RWPE2 (cell line): Measurements from ENCODE around the gene ZFAND4.

Experiments
- ATAC-seq: fragments of 200-7000 bp; cut with Tn5 transposase; 3 replicates; pipeline ENCODE4 v1.9.1; 2021; ENCODE audit warnings: low read depth
- DNase-seq: peaks from one replicate; pipeline ENCODE4 v3.0.0-alpha.2; 2020; ENCODE audit warnings: low spot score
- H3K27ac ChIP-seq: fragments of 450-650 bp; 2 replicates; pipeline ENCODE4 v1.5.1; 2017; ENCODE audit warnings: mild to moderate bottlenecking; ENCODE audit not compliant: poor library complexity, severe bottlenecking
- H3K27me3 ChIP-seq: fragments of 250-450 bp; sonication (Bioruptor Pico); 2 replicates; pipeline ENCODE4 v1.5.1; 2021; ENCODE audit warnings: mild to moderate bottlenecking, moderate library complexity; ENCODE audit not compliant: insufficient read depth, poor library complexity, severe bottlenecking
- H3K36me3 ChIP-seq: fragments of 250-450 bp; sonication (Bioruptor Pico); 2 replicates; pipeline ENCODE4 v1.5.1; 2020; ENCODE audit warnings: low read depth, mild to moderate bottlenecking, moderate library complexity
- H3K4me1 ChIP-seq: fragments of 250-450 bp; sonication (Bioruptor Pico); 2 replicates; pipeline ENCODE4 v1.5.1; 2021; ENCODE audit warnings: mild to moderate bottlenecking, moderate library complexity; ENCODE audit not compliant: insufficient read depth, poor library complexity, severe bottlenecking
- H3K4me3 ChIP-seq: fragments of 250-450 bp; sonication (Bioruptor Pico); 2 replicates; pipeline ENCODE4 v1.5.1; 2021; ENCODE audit warnings: mild to moderate bottlenecking, moderate library complexity; ENCODE audit not compliant: severe bottlenecking
- H3K9me3 ChIP-seq: fragments of 250-450 bp; sonication (Bioruptor Pico); 2 replicates; pipeline ENCODE4 v1.5.1; 2021; ENCODE audit warnings: mild to moderate bottlenecking, moderate library complexity; ENCODE audit not compliant: severe bottlenecking
- TF ChIP-seq, protein P1 (sequence below): fragments of 450-650 bp; IDR thresholded peaks from one replicate; pipeline ENCODE4 v1.5.1; 2017; ENCODE audit warnings: mild to moderate bottlenecking, moderate library complexity; ENCODE audit not compliant: poor library complexity, severe bottlenecking

ZFAND4 gene

DNA sequence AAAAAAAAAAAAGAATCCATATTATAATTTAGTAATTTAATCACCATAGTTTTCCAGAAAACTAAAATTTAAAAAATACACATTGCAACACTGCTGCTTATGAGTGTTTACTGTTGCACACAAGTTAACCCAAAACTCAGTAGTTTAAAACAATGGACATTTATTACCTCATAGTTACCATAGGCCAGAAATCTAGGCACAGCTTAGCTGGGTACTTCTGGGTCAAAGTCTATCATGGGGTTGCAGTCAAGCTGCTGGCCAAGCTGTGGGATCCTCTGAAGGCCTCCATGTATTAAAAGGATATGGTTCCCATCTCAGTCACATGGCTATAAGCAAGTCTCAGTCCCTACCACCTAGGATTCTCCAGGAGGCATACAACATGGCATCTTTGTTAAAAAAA, 83.6 kb downstream of the ZFAND4 start:
- Histone ChIP-seq H3K9me3 (no peaks in the 10 kb centered on the region), H3K27ac (no peak overlapping the region), H3K4me1 (peaks cover 8% of the 10 kb centered on the region), H3K27me3 (no peaks in the 10 kb centered on the region), H3K4me3 (no peak overlapping the region), H3K36me3 (no peaks in the 10 kb centered on the region)
- no peak for ATAC-seq
- DNase-seq: no peak
- TF ChIP-seq, protein P1, sequence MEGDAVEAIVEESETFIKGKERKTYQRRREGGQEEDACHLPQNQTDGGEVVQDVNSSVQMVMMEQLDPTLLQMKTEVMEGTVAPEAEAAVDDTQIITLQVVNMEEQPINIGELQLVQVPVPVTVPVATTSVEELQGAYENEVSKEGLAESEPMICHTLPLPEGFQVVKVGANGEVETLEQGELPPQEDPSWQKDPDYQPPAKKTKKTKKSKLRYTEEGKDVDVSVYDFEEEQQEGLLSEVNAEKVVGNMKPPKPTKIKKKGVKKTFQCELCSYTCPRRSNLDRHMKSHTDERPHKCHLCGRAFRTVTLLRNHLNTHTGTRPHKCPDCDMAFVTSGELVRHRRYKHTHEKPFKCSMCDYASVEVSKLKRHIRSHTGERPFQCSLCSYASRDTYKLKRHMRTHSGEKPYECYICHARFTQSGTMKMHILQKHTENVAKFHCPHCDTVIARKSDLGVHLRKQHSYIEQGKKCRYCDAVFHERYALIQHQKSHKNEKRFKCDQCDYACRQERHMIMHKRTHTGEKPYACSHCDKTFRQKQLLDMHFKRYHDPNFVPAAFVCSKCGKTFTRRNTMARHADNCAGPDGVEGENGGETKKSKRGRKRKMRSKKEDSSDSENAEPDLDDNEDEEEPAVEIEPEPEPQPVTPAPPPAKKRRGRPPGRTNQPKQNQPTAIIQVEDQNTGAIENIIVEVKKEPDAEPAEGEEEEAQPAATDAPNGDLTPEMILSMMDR: no peak

DNA sequence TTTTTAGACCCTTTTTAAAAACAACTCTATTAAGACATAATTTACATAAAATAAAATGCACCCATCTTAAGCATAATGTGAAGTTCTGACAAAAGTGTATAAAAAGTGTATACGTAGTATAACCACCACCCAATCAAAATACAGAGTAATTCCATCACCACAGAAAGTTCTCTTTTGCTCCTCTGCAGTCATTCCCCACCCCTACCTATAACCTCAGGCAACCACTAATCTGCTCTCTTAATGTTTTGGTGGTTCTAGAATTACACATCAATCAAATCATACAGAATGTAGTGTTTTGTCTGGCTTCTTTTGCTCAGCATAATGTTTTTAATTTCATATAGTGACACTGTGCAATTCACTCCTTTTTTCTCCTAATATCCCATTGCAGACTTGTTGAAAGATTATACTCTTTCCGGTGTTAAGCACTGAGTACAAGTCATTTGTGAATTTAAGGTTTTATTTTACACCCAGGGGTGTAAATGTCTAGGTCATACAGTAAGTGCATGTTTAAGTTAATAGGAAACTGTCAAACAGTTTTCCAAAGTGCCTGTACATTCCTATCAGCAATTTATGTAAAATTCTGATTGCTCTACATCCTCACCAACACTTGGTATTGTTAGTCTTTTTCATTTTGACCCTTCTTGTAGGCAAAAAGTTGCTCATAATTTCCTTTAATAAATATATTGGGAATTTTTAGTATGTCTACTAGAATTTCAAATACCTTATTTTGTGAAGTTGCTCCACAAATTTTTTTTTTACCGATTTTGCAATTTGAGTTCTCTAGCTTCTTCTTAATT, 86.3 kb downstream of the ZFAND4 start:
- no peak for DNase-seq
- Histone ChIP-seq H3K27me3 (no peaks in the 10 kb centered on the region), H3K4me3 (no peak overlapping the region), H3K27ac (no peak overlapping the region), H3K4me1 (peaks cover 2% of the 10 kb centered on the region), H3K36me3 (no peaks in the 10 kb centered on the region), H3K9me3 (no peaks in the 10 kb centered on the region)
- no peak for ATAC-seq
- TF ChIP-seq, protein P1: no peak

DNA sequence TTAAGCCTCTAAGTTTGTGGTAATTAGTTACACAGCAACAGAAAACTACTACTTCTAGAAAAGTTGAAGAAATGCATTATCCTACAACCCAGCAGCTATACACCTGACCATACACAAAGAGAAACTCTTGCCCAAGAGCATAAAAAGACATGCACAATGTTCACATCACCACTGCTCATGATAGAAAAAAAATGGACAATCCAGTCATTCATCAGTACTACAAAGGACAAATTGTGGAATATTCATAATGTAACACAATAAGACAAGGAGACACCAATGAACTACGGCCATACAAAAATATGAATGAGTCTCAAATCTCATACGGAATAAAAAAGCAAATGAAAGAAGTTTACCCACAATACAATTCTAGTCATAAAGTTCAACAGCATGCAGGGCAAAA, 87.4 kb downstream of the ZFAND4 start:
- no peaks in the 10 kb centered on the region for H3K36me3 ChIP-seq
- H3K9me3 ChIP-seq: no peaks in the 10 kb centered on the region
- no peak for DNase-seq
- no peak overlapping the region for H3K4me3 ChIP-seq
- H3K27ac ChIP-seq: no peak overlapping the region
- H3K27me3 ChIP-seq: no peaks in the 10 kb centered on the region
- no peak for ATAC-seq
- peaks cover 2% of the 10 kb centered on the region for H3K4me1 ChIP-seq
- TF ChIP-seq, protein P1: no peak

DNA sequence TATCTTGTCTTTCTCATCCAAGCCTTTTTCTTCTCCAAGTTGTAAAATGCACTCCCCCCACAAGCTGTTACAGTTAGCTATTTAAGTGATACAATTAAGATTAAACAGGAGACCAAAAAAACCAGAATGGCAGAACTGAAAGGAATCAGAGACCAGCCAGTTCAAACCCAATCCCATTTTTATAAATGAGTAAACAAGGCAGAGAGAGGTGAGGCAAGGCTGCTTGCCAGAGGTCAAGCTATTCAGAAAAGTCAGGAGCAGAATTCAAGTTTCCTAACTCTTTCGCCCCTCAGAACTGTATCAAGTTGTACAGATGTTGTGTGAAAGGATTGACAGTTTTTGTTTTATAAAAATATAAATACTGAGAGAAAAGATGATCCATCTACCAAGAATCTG, 90.2 kb downstream of the ZFAND4 start:
- DNase-seq (no peak), ATAC-seq (no peak)
- Histone ChIP-seq H3K9me3 (no peaks in the 10 kb centered on the region), H3K4me1 (peaks cover 2% of the 10 kb centered on the region), H3K27me3 (no peaks in the 10 kb centered on the region), H3K4me3 (no peak overlapping the region), H3K36me3 (no peaks in the 10 kb centered on the region), H3K27ac (no peak overlapping the region)
- TF ChIP-seq, protein P1: no peak
